ENCODE data around the gene MGAT1.

Gene MGAT1

DNA sequence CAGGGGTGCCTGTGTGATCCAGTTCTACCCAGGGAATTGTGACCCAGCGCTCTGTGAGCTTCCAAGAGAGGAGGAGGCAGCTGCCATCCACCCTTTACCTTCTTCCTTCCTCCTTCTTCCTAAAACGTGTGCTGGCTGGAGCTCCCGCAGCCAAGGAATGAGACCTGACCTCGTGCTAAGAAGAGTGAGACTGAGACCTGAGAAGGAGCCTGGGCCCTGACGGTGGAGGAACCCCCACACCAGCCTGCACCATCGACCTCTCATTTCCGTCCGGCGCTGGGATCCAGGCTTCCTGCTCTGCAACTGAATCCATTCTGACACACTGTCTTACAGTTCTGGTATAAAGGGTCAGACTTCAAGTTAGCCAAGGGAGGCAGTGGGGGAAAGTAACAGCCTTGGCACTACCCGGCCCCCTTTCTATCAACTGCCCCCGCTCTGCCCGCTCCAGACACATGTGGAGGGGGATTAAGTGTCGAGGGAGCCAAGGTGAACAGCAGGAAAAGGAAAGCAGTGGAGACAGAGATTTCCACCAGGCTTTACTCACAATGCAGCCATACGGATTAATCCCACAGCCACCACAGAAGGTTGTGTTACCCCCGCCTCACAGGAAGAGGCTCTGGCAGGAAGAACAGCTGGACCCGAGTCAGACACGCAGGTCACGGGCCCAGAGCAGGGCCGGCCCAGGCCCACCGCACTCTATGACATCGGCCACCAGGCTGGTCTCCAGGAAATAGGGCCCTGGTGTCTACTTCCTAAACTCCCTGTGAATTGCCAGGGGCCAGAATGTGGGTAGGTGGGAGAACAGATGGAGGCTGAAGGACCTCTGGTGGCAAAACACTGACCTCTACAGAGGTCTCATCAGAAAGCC, 15.8 kb downstream of the MGAT1 start:
- no peaks in the 10 kb centered on the region for H3K9me3 ChIP-seq (ENCODE audit: insufficient read depth, low read length, severe bottlenecking)
- no peak overlapping the region for H3K27ac ChIP-seq (ENCODE audit: low read length)
- no peak overlapping the region for H3K4me3 ChIP-seq (ENCODE audit: low read depth in 1 of 2, low read length in 2 of 2)
- TF ChIP-seq, protein P1, sequence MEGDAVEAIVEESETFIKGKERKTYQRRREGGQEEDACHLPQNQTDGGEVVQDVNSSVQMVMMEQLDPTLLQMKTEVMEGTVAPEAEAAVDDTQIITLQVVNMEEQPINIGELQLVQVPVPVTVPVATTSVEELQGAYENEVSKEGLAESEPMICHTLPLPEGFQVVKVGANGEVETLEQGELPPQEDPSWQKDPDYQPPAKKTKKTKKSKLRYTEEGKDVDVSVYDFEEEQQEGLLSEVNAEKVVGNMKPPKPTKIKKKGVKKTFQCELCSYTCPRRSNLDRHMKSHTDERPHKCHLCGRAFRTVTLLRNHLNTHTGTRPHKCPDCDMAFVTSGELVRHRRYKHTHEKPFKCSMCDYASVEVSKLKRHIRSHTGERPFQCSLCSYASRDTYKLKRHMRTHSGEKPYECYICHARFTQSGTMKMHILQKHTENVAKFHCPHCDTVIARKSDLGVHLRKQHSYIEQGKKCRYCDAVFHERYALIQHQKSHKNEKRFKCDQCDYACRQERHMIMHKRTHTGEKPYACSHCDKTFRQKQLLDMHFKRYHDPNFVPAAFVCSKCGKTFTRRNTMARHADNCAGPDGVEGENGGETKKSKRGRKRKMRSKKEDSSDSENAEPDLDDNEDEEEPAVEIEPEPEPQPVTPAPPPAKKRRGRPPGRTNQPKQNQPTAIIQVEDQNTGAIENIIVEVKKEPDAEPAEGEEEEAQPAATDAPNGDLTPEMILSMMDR (IDR thresholded peaks at IDR 0.05; ENCODE audit: borderline replicate concordance, extremely low read depth, low read length, poor library complexity, severe bottlenecking) = no peak
- no peak for TF ChIP-seq EZH2 (IDR thresholded peaks at IDR 0.05; ENCODE audit: borderline replicate concordance, low read depth, low read length, severe bottlenecking)
- no peak for ATAC-seq (ENCODE audit: insufficient read depth, low read depth)
- no peaks in the 10 kb centered on the region for H3K27me3 ChIP-seq (ENCODE audit: insufficient read depth, low read length, poor library complexity)
- peaks cover 35% of the 10 kb centered on the region for H3K36me3 ChIP-seq (ENCODE audit: insufficient read depth, low read length)
- peaks cover 35% of the 10 kb centered on the region for H4K20me1 ChIP-seq (ENCODE audit: insufficient read depth, low read length)
- H3K4me1 ChIP-seq (ENCODE audit: insufficient read depth, low read length) = no peaks in the 10 kb centered on the region
- no peak for DNase-seq
- H3K9ac ChIP-seq (ENCODE audit: low read depth, low read length) = no peak overlapping the region
- peaks cover 15% of the 10 kb centered on the region for H3K79me2 ChIP-seq (ENCODE audit: insufficient read depth, low read length)
- no peak overlapping the region for H3K4me2 ChIP-seq (ENCODE audit: insufficient read depth, low read length)
- H2AFZ ChIP-seq (ENCODE audit: low read depth, low read length) = no peak overlapping the region

DNA sequence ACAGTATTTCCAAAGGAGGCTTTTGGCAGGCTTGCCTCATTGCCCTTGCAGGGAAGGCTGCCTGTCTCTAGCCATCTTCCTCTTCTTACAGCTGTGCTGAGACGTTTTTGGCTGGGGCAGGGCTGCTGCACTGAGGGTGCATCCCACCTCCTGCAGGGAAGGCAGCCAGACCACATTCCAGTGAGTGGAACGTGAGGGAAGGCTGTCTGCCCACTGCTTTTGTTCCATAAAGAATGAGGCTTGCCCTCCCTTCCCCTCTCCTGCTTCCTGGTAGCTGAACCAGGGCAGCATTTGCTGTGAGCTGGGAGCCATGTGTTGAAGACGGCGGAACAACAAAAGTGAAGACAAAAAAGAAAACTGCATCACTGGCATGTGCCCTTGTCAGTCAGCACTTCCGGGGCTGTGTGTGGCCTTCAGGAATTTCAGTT, 16.8 kb downstream of the MGAT1 start:
- H3K9ac ChIP-seq (ENCODE audit: low read depth, low read length) = no peak overlapping the region
- H3K79me2 ChIP-seq (ENCODE audit: insufficient read depth, low read length) = peaks cover 7% of the 10 kb centered on the region
- no peak overlapping the region for H3K27ac ChIP-seq (ENCODE audit: low read length)
- H3K27me3 ChIP-seq (ENCODE audit: insufficient read depth, low read length, poor library complexity) = no peaks in the 10 kb centered on the region
- TF ChIP-seq EZH2 (IDR thresholded peaks at IDR 0.05; ENCODE audit: borderline replicate concordance, low read depth, low read length, severe bottlenecking) = no peak
- TF ChIP-seq, protein P1 (IDR thresholded peaks at IDR 0.05; ENCODE audit: borderline replicate concordance, extremely low read depth, low read length, poor library complexity, severe bottlenecking) = no peak
- H3K36me3 ChIP-seq (ENCODE audit: insufficient read depth, low read length) = peaks cover 25% of the 10 kb centered on the region
- no peak overlapping the region for H3K4me2 ChIP-seq (ENCODE audit: insufficient read depth, low read length)
- H4K20me1 ChIP-seq (ENCODE audit: insufficient read depth, low read length) = peaks cover 26% of the 10 kb centered on the region
- no peak overlapping the region for H3K4me3 ChIP-seq (ENCODE audit: low read depth in 1 of 2, low read length in 2 of 2)
- H3K9me3 ChIP-seq (ENCODE audit: insufficient read depth, low read length, severe bottlenecking) = no peaks in the 10 kb centered on the region
- ATAC-seq (ENCODE audit: insufficient read depth, low read depth) = no peak
- H3K4me1 ChIP-seq (ENCODE audit: insufficient read depth, low read length) = no peaks in the 10 kb centered on the region
- H2AFZ ChIP-seq (ENCODE audit: low read depth, low read length) = no peak overlapping the region
- no peak for DNase-seq

DNA sequence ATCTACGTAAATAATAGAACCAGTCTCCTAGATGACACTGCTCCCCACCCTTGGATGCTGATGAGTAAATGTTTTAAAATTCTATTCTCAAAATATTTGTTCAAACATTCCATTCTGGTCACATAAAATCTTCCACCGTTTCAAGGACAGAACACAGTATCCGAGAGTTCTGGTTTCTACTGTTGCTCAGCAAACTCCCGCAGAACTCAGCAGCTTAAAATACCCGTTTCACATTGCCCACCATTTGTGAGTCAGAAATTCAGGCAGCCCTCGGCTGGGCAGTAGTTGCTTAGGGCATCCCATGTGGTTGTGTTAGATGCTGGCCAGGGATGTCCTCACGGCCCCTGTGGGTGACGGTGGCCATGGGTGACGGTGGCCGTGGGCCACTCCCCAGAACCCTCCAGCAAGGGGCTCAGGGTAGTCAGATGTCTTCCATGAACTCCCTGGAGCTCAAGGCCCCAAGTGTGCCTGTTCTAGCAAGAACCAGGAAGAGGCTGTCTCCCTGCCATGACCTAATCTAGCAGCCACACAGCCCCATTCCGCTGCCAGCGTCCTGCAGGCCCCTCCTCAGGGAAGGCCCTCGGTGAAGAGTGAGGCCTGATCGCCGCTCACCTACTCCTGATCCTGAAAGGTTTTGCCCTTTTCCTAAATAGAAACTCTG, 17.4 kb downstream of the MGAT1 start:
- ATAC-seq (ENCODE audit: insufficient read depth, low read depth) = no peak
- Histone ChIP-seq H3K27me3 (ENCODE audit: insufficient read depth, low read length, poor library complexity) (no peaks in the 10 kb centered on the region), H3K4me3 (ENCODE audit: low read depth in 1 of 2, low read length in 2 of 2) (no peak overlapping the region), H2AFZ (ENCODE audit: low read depth, low read length) (no peak overlapping the region), H3K4me1 (ENCODE audit: insufficient read depth, low read length) (no peaks in the 10 kb centered on the region), H3K79me2 (ENCODE audit: insufficient read depth, low read length) (peaks cover 3% of the 10 kb centered on the region; the same call in 1 of the 2 replicates), H3K9me3 (ENCODE audit: insufficient read depth, low read length, severe bottlenecking) (no peaks in the 10 kb centered on the region), H3K27ac (ENCODE audit: low read length) (no peak overlapping the region), H4K20me1 (ENCODE audit: insufficient read depth, low read length) (peaks cover 21% of the 10 kb centered on the region), H3K9ac (ENCODE audit: low read depth, low read length) (no peak overlapping the region), H3K36me3 (ENCODE audit: insufficient read depth, low read length) (peaks cover 19% of the 10 kb centered on the region), H3K4me2 (ENCODE audit: insufficient read depth, low read length) (no peak overlapping the region)
- no peak for DNase-seq
- TF ChIP-seq, protein P1 (IDR thresholded peaks at IDR 0.05; ENCODE audit: borderline replicate concordance, extremely low read depth, low read length, poor library complexity, severe bottlenecking) = no peak
- no peak for TF ChIP-seq EZH2 (IDR thresholded peaks at IDR 0.05; ENCODE audit: borderline replicate concordance, low read depth, low read length, severe bottlenecking)
